SK-N-SH treated with all-trans-retinoic acid at 6 μM for 48 hours (cell line): ENCODE measurements around the gene MLPH.

Source experiments
- ARNTL ChIP-seq: fragments of 450-650 bp; formaldehyde crosslinking; IDR thresholded peaks from 2 replicates; pipeline ENCODE4 v1.5.0; 2020; ENCODE audit warnings: low read depth, mild to moderate bottlenecking, moderate library complexity, borderline replicate concordance
- CREB5 ChIP-seq: fragments of 250-450 bp; sonication (Bioruptor Pico); IDR thresholded peaks from 2 replicates; pipeline ENCODE4 v1.5.1; 2020; ENCODE audit warnings: low read depth, mild to moderate bottlenecking, moderate library complexity
- ESRRG ChIP-seq: fragments of 250-450 bp; sonication (Bioruptor Pico); IDR thresholded peaks from 2 replicates; pipeline ENCODE4 v1.6.1; 2021; ENCODE audit warnings: mild to moderate bottlenecking
- ISL1 ChIP-seq: fragments of 250-450 bp; sonication (Bioruptor Pico); IDR thresholded peaks from 2 replicates; pipeline ENCODE4 v2.1.2; 2022; ENCODE audit warnings: mild to moderate bottlenecking, moderate library complexity
- OSR1 ChIP-seq: fragments of 250-450 bp; sonication (Bioruptor Pico); IDR thresholded peaks from 2 replicates; pipeline ENCODE4 v1.8.0; 2022; ENCODE audit warnings: moderate library complexity, mild to moderate bottlenecking, inconsistent platforms
- PATZ1 ChIP-seq: fragments of 250-450 bp; sonication (Bioruptor Pico); IDR thresholded peaks from 2 replicates; pipeline ENCODE4 v1.8.0; 2020; ENCODE audit warnings: mild to moderate bottlenecking, moderate library complexity, borderline replicate concordance
- PPARA ChIP-seq: fragments of 250-450 bp; sonication (Bioruptor Pico); IDR thresholded peaks from 2 replicates; pipeline ENCODE4 v1.5.0; 2020; ENCODE audit warnings: mild to moderate bottlenecking, borderline replicate concordance
- SNAI2 ChIP-seq: fragments of 250-450 bp; sonication (Bioruptor Pico); IDR thresholded peaks from 2 replicates; pipeline ENCODE4 v1.5.0; 2020; ENCODE audit warnings: mild to moderate bottlenecking, moderate library complexity
- TCF4 ChIP-seq: fragments of 250-450 bp; sonication (Bioruptor Pico); IDR thresholded peaks from 2 replicates; pipeline ENCODE4 v1.8.0; 2021; ENCODE audit warnings: mild to moderate bottlenecking, moderate library complexity, borderline replicate concordance
- TOX ChIP-seq: fragments of 250-450 bp; sonication (Bioruptor Pico); IDR thresholded peaks from 2 replicates; pipeline ENCODE4 v1.8.0; 2021; ENCODE audit warnings: mild to moderate bottlenecking, moderate library complexity, borderline replicate concordance
- ZFP3 ChIP-seq: fragments of 250-450 bp; sonication (Bioruptor Pico); IDR thresholded peaks from 2 replicates; pipeline ENCODE4 v1.5.0; 2020; ENCODE audit warnings: mild to moderate bottlenecking, moderate library complexity
- ZNF565 ChIP-seq: fragments of 450-650 bp; formaldehyde crosslinking; conservative IDR thresholded peaks from 2 replicates; pipeline ENCODE4 v1.5.0; 2020; ENCODE audit warnings: low read depth, mild to moderate bottlenecking, moderate library complexity
- TF ChIP-seq, protein P1 (sequence below): fragments of 250-450 bp; sonication (Bioruptor Pico); IDR thresholded peaks from 2 replicates; pipeline ENCODE4 v1.8.0; 2021; ENCODE audit warnings: low read depth, mild to moderate bottlenecking, moderate library complexity, borderline replicate concordance

DNA sequence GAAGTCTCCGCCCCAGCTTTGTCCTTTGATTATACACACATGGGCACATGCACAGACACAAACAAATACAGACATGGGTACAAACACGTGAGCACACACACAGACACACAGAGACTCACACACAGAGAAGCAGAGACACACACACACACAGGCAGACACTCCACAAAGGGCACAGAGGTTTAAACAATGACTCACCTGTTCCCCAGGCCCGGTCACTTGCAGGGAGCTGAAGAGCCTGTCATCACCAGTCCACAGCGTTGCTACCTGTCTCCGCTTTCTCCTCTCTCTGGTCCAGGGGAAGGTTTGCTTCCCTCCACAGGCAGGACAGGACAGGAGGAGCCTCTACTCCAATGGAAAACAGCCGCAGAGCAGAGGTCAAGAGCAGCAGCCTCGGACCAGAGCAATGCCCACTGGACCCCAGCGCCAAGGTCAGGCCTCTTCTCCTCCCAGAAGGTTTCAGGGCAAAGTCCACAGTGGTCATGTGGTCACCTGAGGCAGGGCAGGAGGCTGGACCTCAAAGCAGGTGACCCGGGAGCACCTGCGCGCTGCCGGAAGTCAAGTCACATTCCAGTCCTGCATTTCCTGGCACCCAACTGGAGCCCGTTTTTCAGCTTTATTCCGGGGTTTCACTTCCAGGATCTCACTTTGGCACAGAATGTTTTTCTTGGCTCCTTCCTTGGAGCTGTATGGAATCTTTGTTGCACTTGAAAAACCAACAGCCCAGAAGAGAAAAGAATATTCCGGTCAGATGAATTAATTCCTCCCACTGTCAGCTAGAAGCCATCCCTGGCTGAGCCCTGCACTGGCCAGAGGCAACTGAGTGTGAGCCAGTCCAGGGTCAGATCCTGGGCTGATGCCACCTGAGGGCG, 103.5 kb downstream of the MLPH start, which contains the start of gene RAB17:
- TF ChIP-seq ZFP3 (no peak), ESRRG (CRISPR knock-in tag) (no peak), PATZ1 (no peak), ZNF565 (CRISPR knock-in tag) (no peak), ISL1 (CRISPR knock-in tag) (no peak), CREB5 (CRISPR knock-in tag) (no peak), TOX (CRISPR knock-in tag) (no peak), SNAI2 (CRISPR knock-in tag) (no peak), OSR1 (no peak), TCF4 (CRISPR knock-in tag) (no peak), ARNTL (CRISPR knock-in tag) (no peak), PPARA (CRISPR knock-in tag) (no peak)
- TF ChIP-seq, protein P1, sequence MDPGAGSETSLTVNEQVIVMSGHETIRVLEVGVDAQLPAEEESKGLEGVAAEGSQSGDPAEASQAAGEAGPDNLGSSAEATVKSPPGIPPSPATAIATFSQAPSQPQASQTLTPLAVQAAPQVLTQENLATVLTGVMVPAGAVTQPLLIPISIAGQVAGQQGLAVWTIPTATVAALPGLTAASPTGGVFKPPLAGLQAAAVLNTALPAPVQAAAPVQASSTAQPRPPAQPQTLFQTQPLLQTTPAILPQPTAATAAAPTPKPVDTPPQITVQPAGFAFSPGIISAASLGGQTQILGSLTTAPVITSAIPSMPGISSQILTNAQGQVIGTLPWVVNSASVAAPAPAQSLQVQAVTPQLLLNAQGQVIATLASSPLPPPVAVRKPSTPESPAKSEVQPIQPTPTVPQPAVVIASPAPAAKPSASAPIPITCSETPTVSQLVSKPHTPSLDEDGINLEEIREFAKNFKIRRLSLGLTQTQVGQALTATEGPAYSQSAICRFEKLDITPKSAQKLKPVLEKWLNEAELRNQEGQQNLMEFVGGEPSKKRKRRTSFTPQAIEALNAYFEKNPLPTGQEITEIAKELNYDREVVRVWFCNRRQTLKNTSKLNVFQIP: no peak
